Measurements from ENCODE around the gene APOO. TPM values are rescaled to one million over a fixed set of nuclear protein-coding genes. Genes with fewer than 3 reads are reported as not detected.

The APOO gene
- total and polyA plus RNA-seq, 2 experiments from 2014 or later = 32.8 to 72.4 TPM

- TF ChIP-seq ZNF331 (CRISPR knock-in tag; IDR thresholded peaks at IDR 0.05; ENCODE audit: low read depth) (no peak), JUNB (IDR thresholded peaks at IDR 0.05; ENCODE audit: unreplicated experiment) (no peak)
Observed at GRCh38 chrX:23952391-23952790, 44.7 kb upstream of the APOO start (continued).

- Mint-ChIP-seq H3K27me3 (ENCODE audit: insufficient read depth, low read depth, poor library complexity) (no peaks in the 10 kb centered on the region), H3K9me3 (no peaks in the 10 kb centered on the region), H3K4me1 (peaks cover 15% of the 10 kb centered on the region; the same call in 2 of the 3 replicates), H3K4me3 (no peak overlapping the region), H3K27ac (peak overlapping the region; percentile 56; the same call in 1 of the 2 replicates), H3K36me3 (ENCODE audit: low read depth) (no peaks in the 10 kb centered on the region; the same call in 2 of the 3 replicates)
- no peaks in the 10 kb centered on the region for H3K4me1 ChIP-seq (ENCODE audit: insufficient read depth)
- H3K36me3 ChIP-seq (ENCODE audit: insufficient read depth) = no peaks in the 10 kb centered on the region
- no peak overlapping the region for H3K27ac ChIP-seq (ENCODE audit: low read depth)
- no peak overlapping the region for H2AFZ ChIP-seq
- H3F3A ChIP-seq (replicated peaks; ENCODE audit: low read depth) = no peaks in the 10 kb centered on the region
- no peaks in the 10 kb centered on the region for H3K79me2 ChIP-seq (replicated peaks; ENCODE audit: insufficient read depth)
- H3K4me2 ChIP-seq = no peak overlapping the region
- H3K27me3 ChIP-seq (ENCODE audit: insufficient read depth) = no peaks in the 10 kb centered on the region
- ATAC-seq = no peak
- no peak for TF ChIP-seq POLR2AphosphoS5 (IDR thresholded peaks at IDR 0.05; ENCODE audit: low read depth)
- TF ChIP-seq CREB1 (CRISPR knock-in tag; IDR thresholded peaks at IDR 0.05; ENCODE audit: low read depth) = no peak
- TF ChIP-seq CTCF (conservative IDR thresholded peaks at IDR 0.05; ENCODE audit: low read depth in 2 of 2) = no peak
- no peak for TF ChIP-seq NANOG (IDR thresholded peaks at IDR 0.05; ENCODE audit: borderline replicate concordance)
- TF ChIP-seq ZNF331 (CRISPR knock-in tag; IDR thresholded peaks at IDR 0.05; ENCODE audit: low read depth) = no peak
- no peak for TF ChIP-seq ZNF114 (CRISPR knock-in tag; IDR thresholded peaks at IDR 0.05)
- no peaks in the 10 kb centered on the region for H3K9me2 ChIP-seq (ENCODE audit: insufficient read depth)
- DNase-seq (ENCODE audit: low spot score) = no peak
- H4K20me1 ChIP-seq (replicated peaks; ENCODE audit: insufficient read depth) = no peaks in the 10 kb centered on the region
- H3K4me3 ChIP-seq = no peak overlapping the region
Observed at GRCh38 chrX:23945206-23945605, 37.5 kb upstream of the APOO start.

- Histone ChIP-seq H3K79me2 (replicated peaks; ENCODE audit: insufficient read depth) (no peaks in the 10 kb centered on the region), H3K4me2 (no peak overlapping the region), H3K36me3 (ENCODE audit: insufficient read depth) (no peaks in the 10 kb centered on the region), H3K27ac (ENCODE audit: low read depth) (no peak overlapping the region), H3K4me3 (no peak overlapping the region), H3K9me2 (ENCODE audit: insufficient read depth) (no peaks in the 10 kb centered on the region), H2AFZ (no peak overlapping the region), H3K4me1 (ENCODE audit: insufficient read depth) (no peaks in the 10 kb centered on the region), H4K20me1 (replicated peaks; ENCODE audit: insufficient read depth) (no peaks in the 10 kb centered on the region), H3F3A (replicated peaks; ENCODE audit: low read depth) (no peaks in the 10 kb centered on the region), H3K27me3 (ENCODE audit: insufficient read depth) (no peaks in the 10 kb centered on the region)
- H3K27me3 Mint-ChIP-seq (ENCODE audit: insufficient read depth, low read depth, poor library complexity) = no peaks in the 10 kb centered on the region
- TF ChIP-seq ETS1 (IDR thresholded peaks at IDR 0.05) = no peak
- TF ChIP-seq REST (IDR thresholded peaks at IDR 0.05; ENCODE audit: unreplicated experiment) = no peak
- no peak for TF ChIP-seq EZH2phosphoT487 (IDR thresholded peaks at IDR 0.05; ENCODE audit: unreplicated experiment)
- no peak for TF ChIP-seq EZH2 (IDR thresholded peaks at IDR 0.05; ENCODE audit: low read depth, unreplicated experiment)
- no peak for TF ChIP-seq ZNF114 (CRISPR knock-in tag; IDR thresholded peaks at IDR 0.05)
- TF ChIP-seq CREB1 (CRISPR knock-in tag; IDR thresholded peaks at IDR 0.05; ENCODE audit: low read depth) = no peak
- TF ChIP-seq STAT1 (IDR thresholded peaks at IDR 0.05; ENCODE audit: unreplicated experiment) = no peak
- TF ChIP-seq JUNB (IDR thresholded peaks at IDR 0.05; ENCODE audit: unreplicated experiment) = no peak
- no peak overlapping the region for H3K4me3 Mint-ChIP-seq
- no peak overlapping the region for H3K27ac Mint-ChIP-seq
- H3K9me3 Mint-ChIP-seq = no peaks in the 10 kb centered on the region
- H3K4me1 Mint-ChIP-seq = peaks cover 15% of the 10 kb centered on the region; the same call in 2 of the 3 replicates
- ATAC-seq = no peak
- no peaks in the 10 kb centered on the region for H3K36me3 Mint-ChIP-seq (ENCODE audit: low read depth)
- no peak for DNase-seq (ENCODE audit: low spot score)
Observed at GRCh38 chrX:23944234-23944633, 36.5 kb upstream of the APOO start.
